NCI-H82 (cell line): Measurements from ENCODE around the gene RPL5.
A peak's percentile ranks its signal among the peaks of the same experiment; 100 is the strongest.

Experiments
- DNase-seq: peaks from one replicate; lab custom pipeline; 2025; lab: John Stamatoyannopoulos, UW

RPL5 gene

DNA sequence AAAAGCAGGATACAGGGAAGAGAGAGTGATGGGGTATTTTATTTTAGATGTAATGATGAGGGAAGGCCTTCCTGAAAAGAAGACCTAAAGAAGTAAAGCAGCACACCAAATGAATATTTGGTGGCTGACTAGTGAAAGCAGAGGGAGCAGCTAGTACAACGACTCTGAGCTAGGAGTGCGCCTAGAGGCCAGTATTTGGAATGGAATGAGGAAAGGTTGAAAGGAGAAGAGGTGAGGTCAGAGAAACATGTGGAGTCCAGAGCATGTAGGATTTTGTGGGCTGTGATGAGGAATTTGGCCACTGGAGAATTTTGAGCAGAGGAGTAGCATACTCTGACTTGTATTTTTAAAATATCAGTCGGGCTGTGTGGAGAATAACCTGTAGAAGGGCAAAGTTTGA lies 11.8 kb upstream of the RPL5 start:
- no peak for DNase-seq

DNA sequence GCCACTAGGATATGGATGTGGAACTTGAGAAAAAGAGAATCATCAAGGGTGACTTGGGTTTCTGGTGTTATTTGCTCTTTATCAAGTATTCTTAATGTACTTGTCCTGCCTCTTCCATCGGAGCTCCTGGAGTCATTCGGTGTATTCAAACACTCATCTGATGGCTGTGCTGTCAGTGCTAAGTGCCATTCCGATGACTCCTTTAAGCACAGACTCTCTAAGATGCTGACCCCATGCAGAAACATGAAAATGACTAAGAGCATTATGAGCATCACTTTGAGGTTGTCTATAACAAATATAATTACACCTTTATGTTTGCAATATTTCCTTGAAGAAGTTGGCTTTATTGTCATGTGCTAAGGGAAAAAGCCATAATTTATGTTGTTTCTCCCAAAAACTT lies 11.3 kb upstream of the RPL5 start:
- DNase-seq, result no peak

DNA sequence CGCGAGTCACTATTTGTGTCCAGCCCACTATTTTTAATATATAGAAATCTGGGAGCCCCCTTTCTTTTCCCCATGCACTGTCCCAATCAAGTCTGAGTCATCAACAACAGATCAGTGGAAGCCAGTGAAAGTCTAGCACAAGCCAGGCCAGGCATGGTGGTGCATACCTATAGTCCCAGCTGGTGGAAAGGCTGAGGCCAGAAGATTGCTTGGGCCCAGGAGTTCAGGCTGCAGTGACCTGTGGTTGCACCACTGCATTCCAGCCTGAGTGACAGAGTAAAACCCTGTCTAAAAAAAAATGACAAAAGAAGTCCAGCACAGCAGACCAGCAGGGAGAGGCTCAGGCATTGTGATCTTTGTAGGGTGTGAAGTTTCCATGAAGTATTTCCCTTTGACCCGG lies 9.0 kb upstream of the RPL5 start:
- no peak for DNase-seq

DNA sequence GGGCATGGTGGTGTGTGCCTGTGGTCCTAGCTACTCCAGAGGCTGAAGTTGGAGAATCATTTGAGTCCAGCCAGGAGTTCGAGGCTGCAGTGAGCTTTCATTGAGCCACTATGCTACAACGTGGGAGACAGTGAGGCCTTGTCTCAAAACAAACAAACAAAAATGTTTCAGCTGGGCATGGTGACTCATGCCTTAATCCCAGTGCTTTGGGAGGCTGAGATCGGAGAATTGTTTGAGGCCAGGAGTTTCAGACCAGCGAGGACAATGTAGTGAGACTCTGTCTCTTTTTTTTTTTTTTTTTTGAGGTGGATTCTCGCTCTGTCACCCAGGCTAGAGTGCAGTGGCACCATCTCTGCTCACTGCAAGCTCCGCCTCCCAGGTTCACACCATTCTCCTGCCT lies 5.0 kb upstream of the RPL5 start:
- DNase-seq, result no peak

DNA sequence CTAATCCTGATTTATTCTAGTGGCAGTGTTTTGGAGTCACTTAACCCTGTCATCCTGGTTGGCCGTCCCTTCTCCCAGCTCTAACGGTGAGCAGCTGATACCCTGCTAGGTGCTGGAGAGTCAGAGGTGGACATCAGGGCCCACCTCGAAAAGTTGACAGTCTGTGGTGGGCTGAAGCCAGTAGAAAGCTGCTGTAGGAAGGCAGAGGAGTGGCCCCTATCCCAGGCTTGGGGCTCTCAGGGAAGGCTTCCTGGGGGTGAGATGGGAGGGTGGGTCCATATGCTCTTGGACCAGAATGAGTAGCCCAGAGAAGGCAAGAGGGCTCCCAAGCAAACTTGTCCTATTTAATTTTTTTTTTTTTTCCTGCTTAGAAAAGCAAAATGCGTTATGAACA lies 475 bp upstream of the RPL5 start:
- DNase-seq, result peak; percentile 65

DNA sequence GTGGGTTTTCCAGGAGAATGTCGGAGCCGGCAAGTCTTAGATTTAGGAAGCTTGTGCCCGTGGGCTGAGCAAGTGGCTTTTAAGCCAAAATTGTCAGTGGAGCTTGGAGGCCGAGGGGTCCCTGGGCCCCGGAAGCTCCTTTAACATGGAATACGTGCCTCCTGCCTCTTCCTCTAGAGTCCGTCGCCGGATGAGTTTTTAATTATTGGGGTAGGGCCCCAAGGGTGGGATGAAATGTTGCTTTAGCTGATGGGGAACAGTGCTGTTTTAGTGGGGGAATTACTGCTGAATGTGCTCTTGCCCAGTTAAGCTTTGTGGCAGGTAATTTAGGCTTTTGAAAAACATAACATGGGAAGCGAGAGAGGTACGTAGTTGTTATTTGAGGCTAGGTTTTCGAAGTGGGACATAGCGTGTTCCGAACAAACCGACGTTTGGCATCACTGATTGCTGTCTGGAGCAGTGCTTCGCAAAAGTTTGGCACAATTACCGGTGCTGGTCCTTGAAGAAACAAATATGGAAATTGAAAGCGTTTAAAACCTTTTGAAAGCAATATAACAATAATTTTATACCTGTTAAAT lies 786 bp downstream of the RPL5 start:
- peak; percentile 57 for DNase-seq

DNA sequence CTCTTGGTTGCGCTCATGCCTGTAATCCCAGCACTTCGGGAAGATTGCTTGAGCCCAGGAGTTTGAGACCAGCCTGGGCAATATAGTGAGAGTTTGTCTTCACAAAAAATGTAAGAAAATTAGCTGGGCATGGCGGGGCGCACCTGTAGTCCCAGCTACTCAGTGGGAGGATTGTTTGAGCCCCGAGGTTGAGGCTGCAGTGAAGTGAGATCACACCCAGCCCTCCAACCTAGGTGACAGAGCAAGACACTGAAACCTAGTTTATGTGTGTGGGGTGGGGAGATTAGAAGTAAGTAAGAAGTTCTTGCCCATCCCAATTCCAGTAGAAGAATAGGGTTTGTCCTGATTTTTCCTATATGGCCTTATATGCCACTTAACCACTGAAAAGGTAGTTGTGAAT lies 2.0 kb downstream of the RPL5 start:
- DNase-seq, result no peak

DNA sequence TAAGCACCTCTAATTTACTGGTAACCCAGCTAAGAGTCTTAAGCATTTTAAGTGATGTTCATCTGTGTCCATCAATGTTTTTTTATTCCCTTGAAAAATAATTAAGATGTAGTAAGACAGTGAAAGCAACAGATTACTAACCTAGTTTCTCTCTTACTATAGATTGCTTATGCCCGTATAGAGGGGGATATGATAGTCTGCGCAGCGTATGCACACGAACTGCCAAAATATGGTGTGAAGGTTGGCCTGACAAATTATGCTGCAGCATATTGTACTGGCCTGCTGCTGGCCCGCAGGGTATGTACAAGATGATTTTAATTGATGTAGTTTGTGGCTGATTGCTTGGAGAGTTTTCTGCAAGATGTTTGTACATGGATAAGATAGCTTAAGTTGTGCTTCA lies 2.8 kb downstream of the RPL5 start:
- DNase-seq, result no peak

DNA sequence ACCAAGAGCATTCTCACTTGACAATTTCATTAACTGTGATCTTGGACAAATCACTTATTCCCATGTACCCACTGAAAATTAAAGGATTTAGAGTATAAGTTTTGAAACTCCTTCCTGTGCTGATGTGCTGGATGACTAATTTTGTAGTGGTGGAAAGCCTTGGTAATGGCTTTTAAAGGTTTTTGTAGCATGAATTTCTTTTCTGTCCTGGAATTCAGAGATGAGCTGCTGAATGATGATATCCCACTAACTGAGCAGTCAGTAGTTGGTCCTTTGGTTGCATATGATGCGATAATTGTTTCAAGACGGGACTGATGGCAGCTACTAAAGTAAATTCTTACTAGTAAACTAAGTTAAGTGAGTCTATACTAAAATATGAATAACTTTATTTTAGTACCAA lies 5.2 kb downstream of the RPL5 start:
- no peak for DNase-seq

DNA sequence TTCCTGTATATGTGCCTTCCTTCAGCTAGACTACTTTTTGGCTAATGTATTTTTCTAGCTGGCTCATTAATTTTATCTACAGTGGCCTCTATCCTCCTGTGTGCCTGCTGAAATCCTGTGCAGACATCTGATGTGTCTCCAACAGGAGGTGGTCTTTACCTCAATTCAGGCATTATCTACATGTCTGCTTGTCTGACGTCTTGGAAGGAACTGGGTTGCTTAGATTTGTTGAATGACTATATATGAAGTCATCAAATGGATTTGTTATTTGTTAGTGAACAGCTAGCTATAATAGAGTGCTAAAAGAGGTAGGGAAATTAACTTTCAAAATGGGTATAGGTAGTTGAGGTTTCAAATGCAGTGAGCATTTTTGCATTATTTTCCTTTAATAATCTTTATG lies 6.7 kb downstream of the RPL5 start:
- DNase-seq, result no peak

DNA sequence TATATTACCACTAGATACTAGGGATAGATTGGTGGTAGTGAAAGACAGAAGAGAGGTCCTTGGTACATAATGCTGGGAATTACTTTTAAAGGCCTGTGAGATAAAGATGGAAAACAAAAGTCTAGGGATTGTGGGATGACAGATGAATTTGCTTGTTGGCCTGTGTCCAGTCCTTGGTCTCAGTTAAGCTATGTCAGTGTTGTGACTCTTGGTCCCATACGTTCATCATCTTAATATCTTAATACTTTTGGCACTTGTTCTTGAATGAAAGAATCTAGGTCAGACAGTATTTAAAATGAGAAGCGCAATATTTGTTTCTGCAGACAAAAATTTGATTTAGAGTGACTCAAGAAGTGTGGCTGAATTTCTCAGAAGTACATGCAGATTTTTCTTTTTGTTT lies 7.6 kb downstream of the RPL5 start:
- DNase-seq, result no peak

DNA sequence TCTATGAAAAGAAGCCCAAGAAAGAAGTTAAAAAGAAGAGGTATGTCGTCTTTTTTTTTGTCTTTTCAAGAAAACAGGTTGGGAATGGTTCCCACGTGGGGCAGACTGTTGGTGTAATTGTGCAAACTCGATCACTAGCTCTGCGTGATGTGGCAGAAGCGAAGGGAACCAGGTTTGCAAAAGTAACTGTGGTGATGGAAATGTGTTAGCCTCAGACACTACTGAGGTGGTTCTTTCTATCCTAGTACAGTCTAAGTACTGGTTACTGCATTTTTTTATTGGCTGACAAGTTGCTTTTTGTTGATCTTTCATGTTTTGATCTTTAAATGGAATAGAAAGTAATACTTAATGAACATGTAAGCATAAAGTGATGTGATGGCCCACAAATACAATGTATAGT lies 8.8 kb downstream of the RPL5 start:
- no peak for DNase-seq

DNA sequence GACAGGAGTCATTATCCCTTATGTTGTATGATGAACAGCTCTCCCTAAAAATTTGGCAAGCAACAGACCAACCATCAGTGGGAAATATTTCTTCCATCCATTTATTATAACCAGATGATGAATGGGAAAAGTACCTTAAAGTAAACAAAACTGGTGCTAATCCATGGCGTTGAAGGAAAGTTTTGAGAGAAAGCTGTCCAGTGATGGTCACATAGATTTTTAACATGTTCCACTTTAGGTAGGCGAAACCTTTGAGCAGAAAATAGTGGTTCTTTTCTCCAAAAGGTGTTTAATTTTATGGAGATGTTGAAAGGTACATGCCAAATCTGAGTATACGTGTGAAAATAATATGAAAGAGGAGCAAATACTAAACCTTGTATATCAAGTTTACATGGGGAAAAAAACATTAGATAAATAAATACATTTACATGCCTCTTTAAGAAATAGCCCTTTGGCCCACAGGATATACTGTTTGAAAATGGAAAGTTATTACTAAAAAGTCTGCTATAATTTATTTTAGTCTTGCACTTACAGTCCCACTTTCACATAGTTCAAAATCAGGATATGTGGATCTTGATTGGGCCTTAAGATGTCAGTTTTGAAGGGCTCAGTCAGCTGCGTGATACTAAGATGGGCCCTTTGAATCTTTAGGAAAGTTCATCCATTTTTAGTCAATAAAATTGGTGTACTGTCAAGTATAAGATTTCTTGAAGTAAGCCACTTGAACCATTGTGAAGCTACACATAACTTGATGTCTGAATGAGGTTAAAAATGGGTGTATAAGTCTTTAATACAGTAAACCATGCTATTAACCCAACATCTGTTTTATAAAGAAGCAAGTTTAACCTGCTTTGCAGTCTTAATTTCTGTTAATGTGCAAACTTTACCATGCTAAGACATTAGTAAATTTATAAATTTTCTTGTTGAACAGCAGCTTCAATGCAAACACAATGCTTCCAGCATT lies 10.5 kb downstream of the RPL5 start:
- no peak for DNase-seq

DNA sequence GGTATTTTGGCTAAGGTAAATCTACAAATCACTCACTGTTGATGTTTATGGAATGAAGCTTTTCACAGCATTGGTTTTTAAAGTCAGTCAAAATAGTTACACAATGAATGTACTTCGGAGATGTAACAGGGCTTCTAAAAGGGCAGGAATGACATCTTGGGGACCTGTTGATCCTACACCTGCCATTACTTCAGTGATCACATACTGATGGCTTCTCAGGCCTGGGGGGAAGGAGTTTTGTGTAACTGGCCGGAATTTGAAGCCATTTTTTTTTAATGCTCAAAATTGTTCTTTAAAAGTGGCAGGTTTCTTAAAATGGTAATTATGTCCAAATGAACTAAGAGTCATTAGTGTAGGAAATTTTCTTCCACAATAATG lies 11.2 kb downstream of the RPL5 start:
- peak; percentile 26 for DNase-seq

DNA sequence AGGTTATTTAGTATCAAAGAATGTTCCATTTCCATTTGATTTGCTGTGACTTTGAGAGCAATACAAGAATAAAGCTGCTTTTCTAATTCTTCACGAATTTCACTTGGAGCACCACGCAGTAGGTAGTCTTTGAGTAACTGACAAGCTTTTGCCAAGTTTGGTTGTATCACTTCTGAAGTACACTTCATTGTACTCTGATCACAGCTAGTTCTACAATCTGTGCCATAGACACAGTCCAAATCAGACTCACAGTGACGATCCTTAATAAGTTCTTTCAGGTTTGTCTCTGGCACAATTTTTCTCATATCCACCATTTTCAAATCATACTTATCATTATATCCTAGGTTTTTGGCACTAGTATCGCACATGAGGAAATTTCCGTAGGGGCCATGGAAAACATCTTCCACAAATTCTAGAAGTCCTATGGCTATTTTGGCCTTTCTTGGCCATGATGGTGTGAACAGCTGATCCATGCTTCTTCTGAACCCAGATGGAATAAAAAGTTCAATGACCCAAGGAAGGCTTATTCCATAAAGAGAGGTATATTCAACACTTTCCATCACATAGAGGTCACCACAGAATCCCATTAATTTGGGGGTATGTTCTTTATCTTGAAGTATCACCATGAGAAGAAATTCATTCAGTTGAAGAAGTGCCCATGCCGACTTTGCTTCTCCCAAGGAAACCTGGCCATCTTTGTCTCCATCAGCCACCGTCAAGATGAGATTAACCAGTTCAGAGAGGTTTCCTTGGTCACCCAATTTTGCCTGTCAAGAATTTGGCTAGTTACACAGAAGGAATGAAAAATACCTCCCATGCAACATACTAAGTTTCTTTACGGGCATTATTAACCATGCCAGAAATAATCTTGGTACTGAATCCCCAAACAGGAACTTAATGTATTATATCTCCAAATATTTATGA lies 11.9 kb downstream of the RPL5 start:
- DNase-seq, result peak; percentile 48

DNA sequence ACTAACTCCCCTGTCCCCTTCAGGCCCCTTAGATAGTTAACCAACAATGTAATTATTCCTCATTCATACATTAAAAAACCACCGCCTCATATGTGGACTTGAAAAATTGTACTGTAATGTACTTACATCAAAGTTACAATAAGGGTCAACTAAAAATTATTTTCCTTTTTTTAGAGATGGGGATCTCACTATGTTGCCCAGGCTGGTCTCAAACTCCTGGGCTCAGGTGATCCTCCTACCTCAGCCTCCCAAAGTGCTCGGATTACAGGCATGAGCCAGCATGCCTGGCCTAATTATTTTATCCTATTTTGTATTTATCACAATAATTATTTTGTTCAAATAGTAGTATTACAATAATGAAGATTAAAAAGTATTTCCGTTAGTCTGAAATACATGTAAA lies 12.6 kb downstream of the RPL5 start:
- DNase-seq, result no peak

DNA sequence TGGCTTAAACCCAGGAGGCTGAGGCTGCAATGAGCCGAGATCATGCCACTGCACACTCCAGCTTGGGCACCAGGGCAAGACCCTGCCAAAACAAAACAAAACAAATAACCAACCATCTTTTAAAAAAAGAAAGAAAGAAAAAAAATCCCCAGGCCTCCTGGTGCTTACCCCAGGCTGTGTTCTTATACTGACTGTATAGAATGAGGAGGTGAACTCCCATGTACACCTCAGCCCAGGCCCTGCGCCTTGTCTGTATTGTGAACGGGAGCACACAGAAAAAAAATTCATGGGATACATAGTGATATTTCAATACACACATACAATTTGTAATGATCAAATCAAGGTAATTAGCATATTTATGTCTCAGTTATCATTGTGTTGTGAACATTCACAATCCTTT lies 14.1 kb downstream of the RPL5 start:
- no peak for DNase-seq

DNA sequence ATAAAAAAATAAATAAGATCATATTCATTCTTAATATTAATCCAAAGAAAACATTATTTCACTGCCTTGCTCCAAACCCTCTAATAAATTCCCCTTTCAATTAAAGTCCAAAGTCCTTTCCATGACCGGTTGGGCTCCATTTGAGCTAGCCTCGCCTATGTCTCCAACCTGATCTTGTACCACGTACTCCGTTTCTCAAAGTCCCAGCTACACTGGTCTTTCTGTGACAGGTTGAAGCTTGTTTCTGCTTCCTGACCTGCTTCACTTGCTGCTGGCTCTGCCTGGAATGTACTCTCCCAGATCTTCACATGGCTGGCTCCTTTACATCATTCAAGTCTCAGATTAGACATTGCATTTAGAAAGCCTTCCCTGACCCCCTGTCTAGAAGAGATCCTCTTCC lies 16.4 kb downstream of the RPL5 start:
- peak; percentile 14 for DNase-seq

DNA sequence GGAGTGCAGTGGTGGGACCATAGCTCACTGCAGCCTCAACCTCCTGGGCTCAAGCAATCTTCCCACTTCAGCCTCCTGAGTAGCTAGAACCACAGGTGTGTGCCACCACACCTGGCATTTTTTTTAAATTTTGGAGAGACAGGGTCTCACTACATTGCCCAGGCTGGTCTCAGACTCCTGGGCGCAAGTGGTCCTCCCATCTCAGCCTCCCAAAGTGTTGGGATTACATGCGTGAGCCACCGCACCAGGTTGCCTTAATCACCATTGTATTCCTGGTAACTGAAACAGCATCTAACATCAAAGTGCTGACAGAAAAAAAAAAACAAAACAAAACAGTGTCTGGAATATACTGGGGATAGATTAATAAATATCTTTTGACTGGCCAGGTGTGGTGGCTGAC lies 18.2 kb downstream of the RPL5 start:
- no peak for DNase-seq

DNA sequence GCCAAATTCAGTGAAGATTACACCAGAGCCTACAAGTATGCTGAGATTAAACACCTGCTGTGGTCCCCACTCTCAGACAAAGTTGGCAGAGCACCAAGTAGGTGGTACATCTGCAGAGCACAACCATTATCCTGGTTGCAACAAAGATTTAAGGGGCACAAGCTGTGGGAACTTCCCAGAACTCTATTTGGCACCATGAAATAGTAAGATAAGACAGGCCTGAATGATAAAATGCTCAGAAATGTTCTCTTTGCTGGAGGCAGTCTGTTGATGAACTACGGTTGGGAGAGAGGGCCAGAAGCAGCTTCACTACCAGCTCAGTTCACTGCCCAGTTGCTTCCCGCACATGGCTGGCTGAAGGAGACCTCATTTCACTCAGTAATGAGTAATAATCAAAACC lies 19.9 kb downstream of the RPL5 start:
- DNase-seq, result peak; percentile 32

DNA sequence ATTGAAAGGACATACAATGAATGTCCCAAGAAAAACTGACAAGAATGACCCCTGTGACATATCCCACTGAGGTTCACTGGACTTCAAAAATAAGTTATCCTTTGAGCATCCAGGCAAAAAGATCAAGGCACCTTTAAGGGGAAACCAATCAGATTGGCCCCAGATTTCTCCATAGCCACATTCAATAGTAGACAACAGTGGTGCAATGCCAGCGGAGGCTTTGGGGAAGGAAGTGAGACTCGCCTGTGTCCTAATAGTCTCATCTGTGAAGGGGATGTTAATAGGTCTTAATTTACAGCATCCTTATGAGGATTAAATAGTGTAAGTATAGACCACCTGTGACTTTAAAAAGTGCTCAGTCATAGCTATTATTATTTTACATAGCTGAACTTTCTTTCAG lies 21.5 kb downstream of the RPL5 start:
- DNase-seq, result peak; percentile 53

DNA sequence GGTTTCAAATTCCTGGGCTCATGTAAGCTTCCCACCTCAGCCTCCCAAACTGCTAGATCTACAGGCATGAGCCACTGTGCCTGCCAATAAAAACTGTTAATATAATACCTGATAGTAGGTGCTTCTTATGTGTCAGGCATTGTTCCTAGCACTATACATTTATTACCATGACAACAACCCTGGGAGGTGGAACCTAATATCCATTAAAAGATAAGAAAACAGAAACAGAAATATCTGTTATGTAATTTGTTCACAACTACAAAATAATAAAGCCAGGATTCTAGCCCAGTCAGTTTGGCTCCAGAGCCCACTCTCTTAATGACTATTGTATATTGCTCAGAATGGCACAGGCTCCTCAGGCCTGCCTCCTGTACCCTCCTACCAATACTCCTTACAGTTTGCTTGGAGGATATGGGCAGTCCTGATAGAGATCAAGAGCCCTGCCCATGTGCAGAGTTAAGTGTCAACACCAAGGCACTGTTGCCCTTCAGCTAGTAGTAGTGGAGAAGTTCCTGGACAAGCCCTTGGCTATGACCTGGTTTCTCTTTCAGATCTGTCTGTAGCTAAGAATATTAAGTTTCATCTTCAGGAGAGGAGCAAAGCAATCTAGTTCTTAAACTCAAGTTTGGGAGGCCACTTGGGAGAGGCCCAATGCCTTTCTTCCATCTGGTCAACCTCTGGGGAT lies 22.4 kb downstream of the RPL5 start:
- DNase-seq, result no peak
